ENCODE measurements around the gene COG8.
A peak's percentile ranks its signal among the peaks of the same experiment; 100 is the strongest.

The COG8 gene

GRCh38 chr16:69348222-69348621, 8.9 kb upstream of the COG8 start:
- FAIRE-seq: no peak
- no peak for DNase-seq (ENCODE audit: low spot score)

- FAIRE-seq (no peak), DNase-seq (ENCODE audit: low spot score) (no peak)
Measured at GRCh38 chr16:69346683-69347082, 7.3 kb upstream of the COG8 start.

- FAIRE-seq (no peak), DNase-seq (ENCODE audit: low spot score) (no peak)
Measured at GRCh38 chr16:69345923-69346322, 6.6 kb upstream of the COG8 start.

GRCh38 chr16:69344171-69344570, 4.8 kb upstream of the COG8 start:
- DNase-seq (ENCODE audit: low spot score) (no peak), FAIRE-seq (no peak)

GRCh38 chr16:69340095-69340644, 806 bp upstream of the COG8 start:
- DNase-seq (ENCODE audit: low spot score) (no peak), FAIRE-seq (no peak)

- DNase-seq (ENCODE audit: low spot score): no peak
- no peak for FAIRE-seq
Measured at GRCh38 chr16:69338557-69339288, 641 bp downstream of the COG8 start.

- FAIRE-seq (no peak), DNase-seq (ENCODE audit: low spot score) (no peak)
Measured at GRCh38 chr16:69334696-69335095, 4.7 kb downstream of the COG8 start.

GRCh38 chr16:69330286-69331109, 8.9 kb downstream of the COG8 start, which contains the start of gene PDF:
Gene PDF (minus strand): TSS chr16:69330588. CDS start chr16:69330570, 18 bp downstream.
- FAIRE-seq (peak; percentile 72), DNase-seq (ENCODE audit: low spot score) (peak; percentile 97)

GRCh38 chr16:69329369-69330285, 9.7 kb downstream of the COG8 start:
- DNase-seq (ENCODE audit: low spot score): peak; percentile 52
- no peak for FAIRE-seq

- FAIRE-seq (no peak), DNase-seq (ENCODE audit: low spot score) (no peak)
Measured at GRCh38 chr16:69328854-69329316, 10.5 kb downstream of the COG8 start.

- FAIRE-seq: no peak
- no peak for DNase-seq (ENCODE audit: low spot score)
Measured at GRCh38 chr16:69327585-69328310, 11.6 kb downstream of the COG8 start.

- no peak for FAIRE-seq
Measured at GRCh38 chr16:69326172-69326873, 13.0 kb downstream of the COG8 start.

GRCh38 chr16:69325784-69326171, 13.6 kb downstream of the COG8 start:
- FAIRE-seq (no peak), DNase-seq (ENCODE audit: low spot score) (no peak)

More at GRCh38 chr16:69326172-69326873, 13.0 kb downstream of the COG8 start:
- no peak for DNase-seq (ENCODE audit: low spot score)

- FAIRE-seq: no peak
- DNase-seq (ENCODE audit: low spot score): no peak
Measured at GRCh38 chr16:69324585-69325253, 14.6 kb downstream of the COG8 start.

GRCh38 chr16:69324013-69324531, 15.3 kb downstream of the COG8 start:
- no peak for DNase-seq (ENCODE audit: low spot score)
- FAIRE-seq: no peak

- FAIRE-seq (no peak), DNase-seq (ENCODE audit: low spot score) (no peak)
Measured at GRCh38 chr16:69323415-69323814, 15.9 kb downstream of the COG8 start.

GRCh38 chr16:69322343-69322742, 17.0 kb downstream of the COG8 start:
- no peak for FAIRE-seq
- no peak for DNase-seq (ENCODE audit: low spot score)

- FAIRE-seq (no peak), DNase-seq (ENCODE audit: low spot score) (no peak)
Measured at GRCh38 chr16:69321080-69321479, 18.3 kb downstream of the COG8 start.

- DNase-seq (ENCODE audit: low spot score) (no peak), FAIRE-seq (no peak)
Measured at GRCh38 chr16:69320740-69321073, 18.7 kb downstream of the COG8 start.

Measured in urothelium cell line (cell line).